Muscle layer of colon (tissue), 2 donors: ENCODE results near the gene PRDM8.

Source experiments
- H3K27ac ChIP-seq: one replicate; pipeline ENCODE4 v1.7.0; 2013; ENCODE audit warnings: low read depth, mild to moderate bottlenecking, low read length, moderate library complexity
- H3K27me3 ChIP-seq, 2 donors: one replicate each; pipeline ENCODE4 v1.7.0; 2013; ENCODE audit warnings: low read length in 2 of 2, mild to moderate bottlenecking in 2 of 2; ENCODE audit not compliant: insufficient read depth in 2 of 2, control insufficient read depth in 1 of 2
- H3K36me3 ChIP-seq: one replicate; pipeline ENCODE4 v1.7.0; 2013; ENCODE audit warnings: mild to moderate bottlenecking, low read length; ENCODE audit not compliant: insufficient read depth
- H3K4me1 ChIP-seq: one replicate; pipeline ENCODE4 v1.7.0; 2013; ENCODE audit warnings: mild to moderate bottlenecking, low read length; ENCODE audit not compliant: insufficient read depth
- H3K4me3 ChIP-seq, 2 donors: one replicate each; pipeline ENCODE4 v1.7.0; 2013; ENCODE audit warnings: low read length in 2 of 2, low read depth in 1 of 2, mild to moderate bottlenecking in 1 of 2, moderate library complexity in 1 of 2
- H3K9ac ChIP-seq: one replicate; pipeline ENCODE4 v1.7.0; 2013; ENCODE audit warnings: low read length
- H3K9me3 ChIP-seq: one replicate; pipeline ENCODE4 v1.7.0; 2013; ENCODE audit warnings: mild to moderate bottlenecking, low read length
- donor health status: abdominal sarcoma.
- donor health status: Adenocarcinoma of cecum.

The PRDM8 gene

DNA sequence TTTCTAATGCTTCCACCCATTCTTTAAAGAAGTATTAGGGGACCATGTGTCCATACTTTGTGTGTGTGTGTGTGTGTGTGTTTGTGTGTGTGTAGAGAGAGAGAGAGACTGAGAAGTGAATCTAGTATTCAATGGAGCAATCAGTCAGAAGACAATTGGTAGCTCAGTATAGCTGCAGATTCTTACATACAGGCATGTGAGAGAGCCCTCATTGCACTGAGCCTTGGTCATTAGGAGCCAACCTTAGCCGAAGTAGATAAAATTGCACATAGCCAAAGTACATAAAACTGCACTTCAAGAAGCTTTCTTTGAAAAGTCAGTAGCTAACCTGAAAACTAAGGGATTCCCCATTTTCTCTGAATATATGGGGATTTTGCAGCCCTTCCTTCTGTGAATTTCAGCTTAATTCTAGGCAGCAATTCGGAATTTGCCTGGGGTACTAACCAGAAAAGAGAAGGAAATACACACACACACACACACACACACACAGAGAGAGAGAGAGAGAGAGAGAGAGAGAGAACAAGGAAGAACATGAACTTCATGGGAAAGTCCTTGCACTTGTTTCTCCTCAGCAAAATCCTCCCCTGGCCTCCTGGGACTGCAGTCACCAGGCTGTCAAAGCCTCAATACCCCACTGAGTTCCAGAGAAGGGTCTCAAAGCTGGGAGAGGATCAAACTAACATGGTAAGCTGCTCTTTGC is 1.7 kb upstream of the PRDM8 start:
- H3K9ac ChIP-seq: no peak overlapping the region
- no peak overlapping the region for H3K4me3 ChIP-seq
- no peak overlapping the region for H3K27ac ChIP-seq

DNA sequence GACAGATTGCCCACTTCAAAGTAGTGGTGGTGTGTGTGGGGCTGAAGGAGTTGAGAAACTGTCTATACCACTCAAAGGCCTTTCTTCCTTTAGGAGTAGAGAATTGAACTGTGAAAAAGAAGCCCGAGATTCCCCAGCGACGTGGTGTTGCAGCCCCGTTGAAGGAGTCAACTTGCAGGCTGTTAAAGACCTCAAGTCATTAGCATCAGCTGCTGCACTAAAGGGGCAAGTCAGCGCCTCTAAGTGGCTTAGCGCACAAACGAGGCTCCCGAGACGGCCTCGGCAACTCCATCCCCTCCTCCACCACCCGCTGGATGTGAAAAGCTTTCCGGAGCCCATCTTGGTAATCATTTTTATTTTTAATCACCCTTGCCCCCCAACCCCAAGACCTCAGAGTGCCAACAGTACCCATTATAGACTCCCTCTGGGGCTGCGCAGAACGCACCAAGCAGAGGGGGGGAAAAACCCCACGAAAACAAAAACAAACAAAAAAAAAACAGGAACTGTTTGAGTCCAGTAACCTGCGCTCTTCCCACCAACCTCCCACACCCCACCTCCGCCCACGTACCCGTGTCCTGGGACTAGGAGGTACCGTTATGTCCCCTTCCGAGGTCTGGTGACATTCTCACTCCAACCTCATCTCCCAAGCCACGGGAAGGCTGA is 913 bp upstream of the PRDM8 start:
- Histone ChIP-seq H3K4me3 (no peak overlapping the region), H3K36me3 (peaks cover 5% of the 10 kb centered on the region), H3K4me1 (no peaks in the 10 kb centered on the region), H3K9ac (no peak overlapping the region), H3K27me3 (no peaks in the 10 kb centered on the region), H3K9me3 (no peaks in the 10 kb centered on the region), H3K27ac (no peak overlapping the region)

More for the DNA sequence above, 1.7 kb upstream of the PRDM8 start:
- H3K4me1 ChIP-seq: no peaks in the 10 kb centered on the region
- H3K9me3 ChIP-seq: no peaks in the 10 kb centered on the region
- H3K36me3 ChIP-seq: peaks cover 5% of the 10 kb centered on the region
- no peaks in the 10 kb centered on the region for H3K27me3 ChIP-seq

DNA sequence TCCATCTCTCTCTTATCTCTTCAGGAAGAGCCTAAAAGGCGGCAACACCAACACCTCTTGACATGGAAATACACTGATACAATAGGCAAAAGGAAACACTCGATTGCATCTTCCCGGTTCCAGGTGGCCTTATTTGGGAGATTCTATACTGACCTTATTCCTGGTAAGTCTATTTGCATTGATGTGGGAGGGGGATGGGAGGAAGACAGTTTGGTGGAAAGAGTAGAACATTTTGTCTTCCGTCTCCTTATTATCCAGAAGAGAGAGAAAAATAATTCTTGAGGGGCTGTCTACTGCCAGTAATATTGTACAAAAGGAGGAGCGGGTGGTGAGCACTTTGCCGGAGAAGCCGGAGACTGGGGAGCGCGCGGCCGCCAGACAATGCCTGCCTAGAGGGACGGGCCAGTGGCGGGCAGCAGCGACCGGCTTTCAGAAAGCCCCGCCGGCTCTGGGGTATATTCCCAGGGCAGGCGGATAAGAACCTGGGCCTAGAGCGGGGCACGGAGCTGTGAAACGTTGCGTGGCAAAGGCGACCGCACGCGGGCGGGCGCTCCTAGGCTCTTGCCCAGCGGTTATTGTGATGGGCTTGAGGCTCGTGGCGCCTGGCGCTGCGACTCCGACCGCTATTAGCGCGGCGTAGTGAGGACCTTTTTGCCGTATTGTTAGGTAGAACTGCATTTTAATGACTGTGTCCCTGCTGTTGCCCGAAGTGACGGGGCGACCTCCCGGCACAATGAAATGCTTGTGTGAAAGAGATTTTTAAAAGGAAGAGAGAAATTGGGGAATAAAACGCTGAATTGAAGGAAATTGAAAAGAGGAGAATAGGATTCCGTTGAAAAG is 518 bp downstream of the PRDM8 start:
- no peaks in the 10 kb centered on the region for H3K4me1 ChIP-seq
- H3K27ac ChIP-seq: no peak overlapping the region
- H3K9ac ChIP-seq: no peak overlapping the region
- H3K9me3 ChIP-seq: no peaks in the 10 kb centered on the region
- no peaks in the 10 kb centered on the region for H3K27me3 ChIP-seq
- H3K36me3 ChIP-seq: peaks cover 5% of the 10 kb centered on the region
- no peak overlapping the region for H3K4me3 ChIP-seq

DNA sequence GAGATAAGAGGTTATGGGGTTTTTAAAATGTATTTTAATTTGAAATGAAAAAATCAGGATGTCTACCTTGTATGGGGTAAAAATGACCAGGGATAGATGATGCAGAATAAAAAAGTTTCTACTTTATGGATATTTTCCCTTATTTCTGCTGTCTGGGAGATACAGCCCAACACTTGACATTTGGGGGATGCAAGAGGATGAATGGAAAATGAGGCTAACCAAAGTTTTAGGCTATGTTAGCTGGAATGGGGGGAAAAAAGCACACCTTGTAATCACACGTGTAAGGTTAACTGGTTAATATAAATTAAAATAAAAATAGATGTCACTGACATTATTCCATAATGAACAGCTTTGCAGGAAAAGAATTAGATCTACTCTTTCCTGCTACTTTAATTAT is 1.1 kb downstream of the PRDM8 start:
- Histone ChIP-seq H3K27me3 (no peaks in the 10 kb centered on the region), H3K4me3 (no peak overlapping the region), H3K27ac (no peak overlapping the region), H3K4me1 (no peaks in the 10 kb centered on the region), H3K9me3 (no peaks in the 10 kb centered on the region), H3K36me3 (peaks cover 5% of the 10 kb centered on the region), H3K9ac (no peak overlapping the region)

DNA sequence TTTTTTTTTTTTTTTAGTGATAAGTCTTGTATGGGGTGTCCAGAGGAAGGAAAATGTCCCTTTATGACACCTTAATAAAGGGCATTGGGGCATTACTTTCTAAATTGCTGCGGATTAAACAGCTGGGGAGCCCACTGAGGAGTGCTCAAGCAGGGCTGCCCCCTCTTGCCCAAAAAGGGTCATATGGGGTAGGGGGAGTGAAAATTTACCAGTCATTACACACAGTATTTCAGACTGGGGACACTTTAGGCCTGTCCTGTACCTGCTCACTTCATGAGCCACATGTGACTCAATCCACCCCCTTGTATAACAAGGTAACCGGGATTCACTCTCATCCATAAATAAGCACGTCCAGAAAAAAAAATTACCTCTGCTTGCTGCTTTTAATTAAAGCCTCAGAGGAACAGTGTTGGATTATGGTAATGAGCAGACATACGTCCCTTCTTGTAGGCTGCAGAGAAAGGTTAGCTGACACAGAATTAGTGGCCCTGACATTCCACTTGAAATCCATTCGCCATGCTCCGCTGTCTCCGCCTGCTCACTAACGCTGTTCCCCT is 1.8 kb downstream of the PRDM8 start:
- Histone ChIP-seq H3K27me3 (no peaks in the 10 kb centered on the region), H3K4me3 (no peak overlapping the region), H3K36me3 (peaks cover 5% of the 10 kb centered on the region), H3K9ac (no peak overlapping the region), H3K27ac (no peak overlapping the region), H3K9me3 (no peaks in the 10 kb centered on the region), H3K4me1 (no peaks in the 10 kb centered on the region)

DNA sequence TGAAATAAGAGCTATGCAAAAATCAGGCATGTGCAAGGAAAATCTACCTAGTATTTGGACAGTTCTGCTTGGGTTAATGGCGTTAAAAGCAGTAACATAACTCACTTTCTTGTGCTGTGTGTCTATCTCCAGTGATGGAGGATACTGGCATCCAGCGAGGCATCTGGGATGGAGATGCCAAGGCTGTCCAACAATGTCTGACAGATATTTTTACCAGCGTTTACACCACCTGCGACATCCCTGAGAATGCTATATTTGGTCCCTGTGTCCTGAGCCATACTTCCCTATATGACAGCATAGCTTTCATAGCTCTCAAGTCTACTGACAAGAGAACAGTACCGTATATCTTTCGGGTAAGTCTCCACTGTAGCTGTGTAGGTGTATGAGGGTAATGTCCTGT is 2.6 kb downstream of the PRDM8 start:
- Histone ChIP-seq H3K4me3 (no peak overlapping the region), H3K27ac (no peak overlapping the region), H3K36me3 (peaks cover 5% of the 10 kb centered on the region), H3K9ac (no peak overlapping the region), H3K9me3 (no peaks in the 10 kb centered on the region), H3K4me1 (no peaks in the 10 kb centered on the region), H3K27me3 (no peaks in the 10 kb centered on the region)

DNA sequence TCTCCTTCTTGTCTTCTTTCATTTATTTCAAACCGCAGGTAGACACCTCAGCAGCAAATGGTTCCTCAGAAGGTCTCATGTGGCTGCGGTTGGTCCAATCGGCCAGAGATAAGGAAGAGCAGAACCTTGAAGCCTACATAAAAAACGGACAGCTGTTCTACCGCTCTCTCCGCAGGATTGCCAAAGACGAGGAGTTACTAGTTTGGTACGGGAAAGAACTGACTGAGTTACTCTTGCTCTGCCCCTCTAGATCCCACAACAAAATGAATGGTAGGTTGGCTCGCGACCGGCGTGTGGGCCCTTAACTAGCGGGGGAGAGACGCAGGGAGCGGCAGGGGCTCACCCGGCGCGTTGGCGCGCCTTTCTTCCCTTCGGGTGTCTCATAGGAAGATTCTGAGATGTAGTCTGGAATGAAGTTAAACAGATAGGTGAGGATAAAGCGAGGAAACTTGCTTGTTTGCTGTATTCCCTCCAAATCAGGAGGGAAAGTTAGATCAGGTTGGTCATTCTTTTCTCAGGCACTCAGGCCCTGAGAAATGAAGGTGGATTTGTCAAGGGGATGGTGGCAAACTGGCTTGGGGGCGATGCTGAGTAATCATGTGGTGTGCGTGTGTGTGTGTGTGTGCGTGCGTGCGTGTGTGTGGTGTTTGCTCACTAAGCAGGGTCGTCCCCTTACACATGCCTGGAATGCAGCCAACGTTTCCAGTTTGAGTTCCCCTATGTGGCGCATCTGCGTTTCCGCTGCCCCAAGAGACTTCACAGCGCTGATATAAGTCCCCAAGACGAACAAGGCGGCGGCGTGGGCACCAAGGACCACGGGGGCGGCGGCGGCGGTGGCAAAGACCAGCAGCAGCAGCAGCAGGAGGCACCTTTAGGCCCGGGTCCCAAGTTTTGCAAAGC is 4.2 kb downstream of the PRDM8 start:
- Histone ChIP-seq H3K9ac (no peak overlapping the region), H3K27ac (peak overlapping the region; percentile 80), H3K4me1 (no peaks in the 10 kb centered on the region), H3K27me3 (no peaks in the 10 kb centered on the region), H3K36me3 (peaks cover 5% of the 10 kb centered on the region), H3K9me3 (no peaks in the 10 kb centered on the region), H3K4me3 (peak overlapping the region; percentile 70 to 72)

DNA sequence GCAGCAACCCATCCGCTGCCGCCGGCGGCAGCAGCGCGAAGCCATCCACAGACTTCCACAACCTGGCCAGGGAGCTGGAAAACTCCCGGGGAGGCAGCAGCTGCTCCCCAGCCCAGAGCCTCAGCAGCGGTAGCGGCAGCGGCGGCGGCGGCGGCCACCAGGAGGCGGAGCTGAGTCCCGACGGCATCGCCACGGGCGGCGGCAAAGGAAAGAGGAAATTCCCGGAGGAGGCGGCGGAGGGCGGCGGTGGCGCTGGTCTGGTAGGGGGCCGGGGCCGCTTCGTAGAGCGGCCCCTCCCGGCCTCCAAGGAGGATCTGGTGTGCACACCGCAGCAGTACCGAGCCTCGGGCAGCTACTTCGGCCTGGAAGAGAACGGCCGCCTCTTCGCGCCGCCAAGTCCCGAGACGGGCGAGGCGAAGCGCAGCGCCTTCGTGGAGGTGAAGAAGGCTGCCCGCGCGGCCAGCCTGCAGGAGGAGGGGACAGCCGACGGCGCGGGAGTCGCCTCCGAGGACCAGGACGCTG is 4.9 kb downstream of the PRDM8 start:
- H3K4me3 ChIP-seq: peak overlapping the region; percentile 70 to 72
- H3K27me3 ChIP-seq: no peaks in the 10 kb centered on the region
- no peaks in the 10 kb centered on the region for H3K9me3 ChIP-seq
- H3K36me3 ChIP-seq: peaks cover 5% of the 10 kb centered on the region
- peak overlapping the region; percentile 80 for H3K27ac ChIP-seq
- H3K4me1 ChIP-seq: no peaks in the 10 kb centered on the region
- no peak overlapping the region for H3K9ac ChIP-seq

DNA sequence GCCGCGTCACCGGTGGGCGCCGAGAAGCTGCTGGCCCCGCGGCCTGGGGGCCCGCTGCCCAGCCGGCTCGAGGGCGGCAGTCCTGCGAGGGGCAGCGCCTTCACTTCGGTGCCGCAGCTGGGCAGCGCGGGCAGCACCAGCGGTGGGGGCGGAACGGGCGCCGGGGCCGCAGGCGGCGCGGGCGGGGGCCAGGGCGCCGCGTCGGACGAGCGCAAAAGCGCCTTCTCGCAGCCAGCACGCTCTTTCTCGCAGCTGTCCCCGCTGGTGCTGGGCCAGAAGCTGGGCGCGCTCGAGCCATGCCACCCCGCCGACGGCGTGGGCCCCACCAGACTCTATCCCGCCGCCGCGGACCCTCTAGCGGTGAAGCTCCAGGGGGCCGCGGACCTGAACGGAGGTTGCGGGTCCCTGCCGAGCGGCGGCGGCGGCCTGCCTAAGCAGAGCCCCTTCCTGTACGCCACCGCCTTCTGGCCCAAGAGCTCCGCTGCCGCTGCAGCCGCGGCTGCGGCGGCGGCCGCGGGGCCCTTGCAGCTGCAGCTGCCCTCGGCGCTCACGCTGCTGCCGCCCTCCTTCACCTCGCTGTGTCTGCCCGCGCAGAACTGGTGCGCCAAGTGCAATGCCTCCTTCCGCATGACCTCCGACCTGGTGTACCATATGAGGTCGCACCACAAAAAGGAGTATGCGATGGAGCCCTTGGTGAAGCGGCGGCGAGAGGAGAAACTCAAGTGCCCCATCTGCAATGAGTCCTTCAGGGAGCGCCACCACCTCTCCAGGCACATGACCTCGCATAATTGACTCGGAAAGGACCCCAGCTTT is 5.6 kb downstream of the PRDM8 start:
- Histone ChIP-seq H3K4me3 (peak overlapping the region; percentile 70 to 72), H3K4me1 (no peaks in the 10 kb centered on the region), H3K36me3 (no peaks in the 10 kb centered on the region), H3K27ac (peak overlapping the region; percentile 80), H3K9me3 (no peaks in the 10 kb centered on the region), H3K9ac (no peak overlapping the region), H3K27me3 (no peaks in the 10 kb centered on the region)

DNA sequence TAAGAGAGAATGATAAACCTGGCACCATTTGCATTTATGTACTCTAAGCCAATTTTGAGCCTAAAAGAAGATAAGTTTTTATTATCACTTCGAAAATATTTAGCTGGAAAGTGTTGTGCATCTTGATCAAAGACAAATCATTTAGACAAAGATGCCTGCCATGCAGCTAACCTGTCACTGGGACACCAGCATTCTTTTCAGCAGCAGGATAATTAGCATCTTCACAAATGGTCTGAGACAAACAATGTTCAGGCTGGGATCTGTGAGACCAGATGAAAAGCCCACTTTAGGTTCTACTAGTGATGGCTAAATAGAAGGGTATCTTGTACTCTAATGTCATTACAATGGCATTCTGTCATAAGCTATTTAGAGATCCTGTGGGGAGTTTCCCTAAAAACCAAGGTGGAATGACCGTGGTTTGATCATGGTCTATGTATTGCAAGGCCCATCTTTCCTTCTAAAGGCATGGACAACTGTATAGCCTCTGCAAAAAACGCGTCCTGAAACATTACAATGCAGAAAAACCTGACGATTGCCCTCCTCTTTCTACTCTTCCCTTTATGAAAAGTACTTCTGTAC is 7.2 kb downstream of the PRDM8 start:
- no peak overlapping the region for H3K9ac ChIP-seq
- no peak overlapping the region for H3K27ac ChIP-seq
- no peak overlapping the region for H3K4me3 ChIP-seq
- no peaks in the 10 kb centered on the region for H3K9me3 ChIP-seq
- no peaks in the 10 kb centered on the region for H3K36me3 ChIP-seq
- H3K4me1 ChIP-seq: no peaks in the 10 kb centered on the region
- no peaks in the 10 kb centered on the region for H3K27me3 ChIP-seq
